ENCODE data around the gene CRTC3.
A peak's percentile ranks its signal among the peaks of the same experiment; 100 is the strongest.

Gene CRTC3

DNA sequence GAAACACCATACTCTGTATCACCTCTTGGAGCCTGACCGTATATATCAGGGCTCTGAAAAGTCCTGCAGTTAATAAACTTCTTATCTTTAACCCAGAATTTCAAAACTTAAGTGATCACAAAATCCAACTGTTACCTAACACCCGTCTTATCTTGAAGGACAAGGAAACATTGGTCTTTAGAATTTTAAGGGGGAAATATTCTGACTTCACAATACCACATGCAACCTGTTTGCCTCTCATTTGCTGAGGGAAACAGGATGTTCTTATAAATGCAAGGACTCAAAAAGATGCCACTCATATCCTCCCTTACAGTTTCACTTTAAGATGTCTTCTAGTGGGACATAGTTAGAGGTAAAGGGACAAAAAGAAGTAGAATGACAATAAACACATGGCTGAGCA lies 67.9 kb downstream of the CRTC3 start:
- DNase-seq: no peak

DNA sequence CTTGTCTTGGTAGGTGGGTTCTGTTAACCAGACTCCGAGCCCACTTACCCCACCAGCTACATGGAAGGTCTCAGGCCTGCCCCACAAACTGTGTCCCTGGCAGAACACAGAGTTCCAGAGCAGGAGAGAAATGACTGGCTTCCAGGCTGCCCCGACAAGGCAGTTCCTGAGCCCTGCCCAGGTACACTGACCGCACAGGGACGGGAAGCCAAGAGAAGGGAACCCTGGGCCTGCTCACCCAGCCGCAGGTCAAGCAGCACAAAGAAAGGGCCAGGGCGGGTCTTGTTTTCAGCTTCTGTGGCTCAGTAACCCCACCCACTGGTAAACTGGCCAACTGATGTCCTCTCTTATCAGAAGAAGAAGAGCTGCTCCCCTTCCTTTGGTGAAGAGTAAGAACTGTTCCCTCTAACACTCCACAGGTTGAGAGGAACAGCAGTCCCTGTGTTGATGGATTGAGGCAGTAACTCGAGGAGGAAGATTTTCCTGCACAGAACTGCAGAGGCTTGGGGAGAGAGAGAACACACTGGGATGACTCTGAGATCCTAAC lies 68.4 kb downstream of the CRTC3 start:
- peak; percentile 33 for DNase-seq

DNA sequence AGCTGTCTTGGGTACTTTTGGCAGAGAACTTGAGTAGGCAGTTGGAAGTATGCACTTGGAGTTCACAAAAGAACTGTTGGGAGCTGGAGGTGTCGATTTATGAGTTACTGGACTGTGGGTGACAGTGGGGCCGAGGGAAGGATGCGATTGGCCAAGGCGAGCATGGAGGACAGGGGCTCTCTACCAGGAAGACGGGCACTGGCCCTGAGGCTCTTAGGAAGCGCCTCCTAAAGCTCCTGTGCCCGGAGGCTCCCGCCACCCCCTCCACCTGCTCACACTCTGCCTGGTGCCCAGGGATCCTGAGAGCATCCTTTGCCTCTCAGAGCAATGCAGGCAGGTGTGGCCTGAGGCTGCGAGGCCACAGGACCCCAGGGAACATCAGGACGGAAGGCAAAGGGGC lies 69.0 kb downstream of the CRTC3 start:
- DNase-seq: no peak

DNA sequence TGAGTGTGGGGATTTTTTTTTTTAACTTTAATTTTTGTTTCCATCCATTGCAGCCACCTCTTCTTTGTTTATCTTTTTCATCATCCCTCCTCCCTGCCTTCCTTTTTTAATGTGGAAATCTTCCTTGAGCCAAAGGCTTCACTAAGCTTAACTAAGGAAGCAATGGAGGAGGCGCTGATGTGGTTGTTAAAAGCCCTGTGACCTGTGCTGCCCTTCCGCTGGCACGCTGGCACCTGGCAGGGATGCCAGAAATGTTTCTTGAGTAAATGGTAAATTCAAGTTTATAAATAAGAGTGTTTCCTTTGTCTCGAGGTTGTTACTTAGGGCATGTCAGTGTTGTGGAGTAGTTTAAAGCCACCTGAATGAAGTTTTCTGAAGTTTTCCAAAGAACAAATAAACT lies 69.4 kb downstream of the CRTC3 start:
- DNase-seq: no peak

DNA sequence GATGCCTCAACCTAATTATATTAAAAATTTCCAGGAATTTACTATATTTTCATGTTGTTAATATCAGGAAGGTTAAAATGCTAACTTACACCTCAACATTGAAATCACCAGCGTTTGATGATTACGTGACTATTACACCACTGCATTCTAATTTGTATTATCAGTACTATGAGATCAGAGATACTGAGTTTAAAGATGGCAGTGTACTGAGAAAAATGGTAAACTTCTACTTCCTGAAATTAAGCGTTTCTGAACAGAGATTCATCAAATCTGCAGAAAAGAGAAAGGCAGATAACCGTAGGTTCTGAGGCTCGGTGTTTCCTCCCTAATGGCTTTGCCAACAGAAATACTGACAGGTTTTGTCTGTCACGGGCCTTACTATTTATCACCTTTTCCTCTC lies 69.9 kb downstream of the CRTC3 start:
- no peak for DNase-seq

DNA sequence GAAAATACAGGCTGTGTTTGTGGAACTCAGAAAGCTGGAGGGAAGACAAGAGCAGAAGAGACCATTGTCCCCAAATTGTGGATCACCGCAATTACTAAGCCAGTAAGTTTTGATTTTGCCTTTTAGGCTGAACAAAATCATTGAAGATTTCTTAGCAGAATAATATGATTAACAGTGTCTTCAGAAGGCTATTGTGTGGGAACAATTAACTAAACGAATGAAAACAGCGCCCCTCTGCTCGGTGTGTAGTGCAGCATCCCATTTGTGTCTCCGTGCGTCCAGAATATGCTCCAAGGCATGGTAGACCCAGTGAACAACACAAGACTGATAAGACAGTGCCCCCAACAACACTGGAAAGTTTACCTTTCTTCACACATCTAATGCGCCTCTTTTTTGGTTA lies 71.2 kb downstream of the CRTC3 start:
- no peak for DNase-seq

DNA sequence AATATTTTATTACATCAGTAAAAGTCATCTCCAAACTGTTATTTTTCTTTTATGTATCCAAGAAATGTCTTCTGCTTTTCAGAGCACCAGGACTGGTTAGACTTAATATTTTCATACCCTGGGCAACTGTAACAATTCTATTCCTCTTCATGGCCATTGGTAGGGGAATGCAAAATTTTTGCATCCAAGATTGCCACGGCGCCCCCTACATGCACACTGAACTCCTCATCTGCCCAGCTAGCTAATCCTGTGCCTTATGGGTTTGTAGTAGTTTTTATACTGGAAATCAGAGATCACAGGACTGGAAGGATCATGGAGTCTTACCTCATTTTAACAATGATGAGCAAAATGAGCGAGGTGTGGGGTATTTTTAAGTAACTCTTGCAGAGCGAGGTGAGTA lies 74.2 kb downstream of the CRTC3 start:
- no peak for DNase-seq

DNA sequence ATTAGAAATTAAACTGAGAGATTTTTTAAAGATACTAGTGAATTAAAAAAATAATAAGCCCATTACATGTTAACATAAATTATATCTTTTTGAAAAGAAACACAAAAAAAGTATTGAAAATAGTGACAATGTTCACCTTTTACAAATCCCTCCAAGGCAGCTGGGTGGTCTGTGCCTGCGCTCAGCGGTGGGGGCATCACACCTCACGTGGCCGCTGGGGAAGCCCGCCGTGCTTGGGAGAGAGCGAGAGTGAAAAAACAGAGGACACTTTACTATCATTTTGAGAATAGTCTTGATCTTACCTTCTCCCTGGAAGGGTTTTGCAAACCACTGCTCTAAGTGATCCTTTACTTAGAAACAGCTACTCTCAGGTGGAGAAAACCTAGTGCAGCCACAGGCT lies 76.9 kb downstream of the CRTC3 start:
- DNase-seq: no peak

DNA sequence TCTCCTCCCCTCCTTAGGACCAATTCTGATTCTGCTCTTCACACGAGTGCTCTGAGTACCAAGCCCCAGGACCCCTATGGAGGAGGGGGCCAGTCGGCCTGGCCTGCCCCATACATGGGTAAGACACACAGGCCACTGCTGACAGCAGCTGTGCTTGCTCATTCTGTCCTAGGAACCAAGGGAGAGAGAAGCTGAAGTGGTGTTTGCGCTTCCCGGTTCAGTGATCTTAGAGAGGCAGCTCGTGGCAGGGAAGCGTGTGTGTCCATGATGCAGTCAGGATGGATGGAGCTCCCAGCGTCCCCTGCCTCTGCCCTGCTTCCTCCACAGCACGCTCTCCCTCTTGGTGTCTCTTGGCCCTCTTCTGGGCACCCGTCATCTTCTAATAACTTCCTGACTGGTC lies 77.6 kb downstream of the CRTC3 start:
- DNase-seq: no peak

DNA sequence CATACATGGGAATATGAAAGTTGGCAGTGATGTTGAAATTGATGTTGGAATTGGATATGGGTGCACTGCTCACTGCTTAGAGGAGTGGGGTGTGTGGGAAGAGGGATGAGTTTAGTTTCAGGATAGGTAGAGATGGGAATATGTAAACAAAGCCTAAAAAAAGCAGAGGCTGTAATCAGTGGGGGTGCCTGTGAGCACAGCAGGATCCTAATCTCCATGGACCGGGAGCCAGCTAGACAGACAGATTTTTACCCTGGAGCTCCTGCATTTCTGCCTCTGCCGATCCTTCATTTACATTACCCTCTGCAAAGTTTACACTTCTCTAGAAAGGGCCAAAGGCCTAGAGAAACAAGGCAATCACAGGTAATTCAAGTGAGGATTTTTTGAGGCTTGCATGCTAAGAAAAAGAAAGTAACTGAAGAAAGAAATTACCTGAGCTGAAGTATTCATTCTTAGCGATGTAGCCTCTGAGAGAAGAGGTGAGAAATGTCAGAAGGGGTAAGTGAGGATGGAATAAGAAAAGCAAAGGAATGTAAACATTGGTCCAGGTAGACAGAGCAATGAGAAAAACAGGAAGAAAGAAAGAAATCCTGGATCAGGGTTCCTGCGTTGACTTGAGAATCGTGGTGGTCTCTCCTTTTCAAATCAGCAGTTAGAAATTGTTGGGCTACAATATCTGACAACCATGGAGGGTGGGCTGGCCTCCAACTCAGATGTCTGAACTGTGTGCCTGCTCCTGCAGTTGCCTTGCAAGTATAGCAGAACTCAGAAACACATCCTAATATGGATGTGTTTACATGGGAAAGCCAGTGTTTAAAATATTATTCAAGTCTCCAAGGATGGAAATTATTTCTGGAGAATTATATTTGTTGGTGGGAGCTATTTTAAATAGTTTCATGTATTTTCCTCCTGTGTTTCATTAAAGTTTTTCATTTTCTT lies 79.8 kb downstream of the CRTC3 start:
- peak; percentile 47 for DNase-seq

DNA sequence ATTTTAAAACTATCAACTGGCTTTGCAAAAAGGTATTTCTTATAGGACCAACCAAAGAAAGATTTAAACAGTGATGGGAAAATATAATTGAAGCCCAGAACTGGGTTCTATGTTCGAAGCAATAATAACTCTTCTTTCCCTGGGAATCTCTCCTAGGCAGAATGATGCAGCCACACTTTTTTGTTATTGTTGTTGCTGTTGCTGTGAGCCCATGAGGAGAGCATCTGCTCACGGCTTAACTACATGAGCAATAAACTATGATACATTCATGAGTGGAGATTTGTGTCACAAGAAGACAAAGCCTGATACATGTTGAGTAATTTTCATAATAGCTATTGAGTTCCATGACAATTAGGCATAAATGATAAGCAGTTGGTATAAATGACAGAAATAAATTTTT lies 80.5 kb downstream of the CRTC3 start:
- no peak for DNase-seq

DNA sequence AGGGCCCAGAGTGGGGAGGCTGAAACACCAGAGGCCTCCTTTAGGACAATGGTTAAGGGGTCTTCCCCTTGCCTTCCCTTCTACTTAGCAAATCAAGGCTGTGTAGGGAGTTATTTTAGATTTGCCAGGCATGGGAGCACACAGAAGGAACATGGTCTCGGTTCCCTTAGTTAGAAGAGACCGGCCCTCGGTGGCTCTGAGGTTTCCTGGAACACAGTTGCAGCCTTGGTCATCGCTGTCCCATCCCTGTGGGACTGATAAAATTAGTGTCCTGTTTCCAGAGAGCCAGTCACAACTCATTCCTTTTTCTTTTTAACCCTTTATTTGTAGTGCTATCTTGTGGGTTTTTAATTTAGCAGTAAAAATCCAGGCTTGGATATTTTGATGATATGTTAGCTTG lies 81.4 kb downstream of the CRTC3 start:
- no peak for DNase-seq

DNA sequence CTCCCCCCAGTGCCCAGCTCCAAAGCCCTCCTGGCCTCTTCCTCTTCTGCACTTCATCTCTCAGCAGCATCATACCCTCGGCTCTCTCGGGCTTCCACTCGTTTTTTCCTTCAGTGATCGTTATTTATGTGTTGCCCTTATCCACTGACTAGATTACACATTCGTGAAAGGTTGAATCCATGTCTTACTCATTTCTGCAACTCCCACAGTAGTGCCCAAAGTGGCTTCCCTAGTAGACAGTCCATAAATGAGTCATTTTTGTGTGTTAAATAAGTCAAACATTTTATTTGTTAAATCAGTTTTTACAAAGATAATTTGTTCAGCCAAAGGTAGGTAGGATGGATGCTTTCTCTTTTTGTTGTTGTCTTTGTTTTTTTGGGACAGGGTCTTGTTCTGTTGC lies 87.4 kb downstream of the CRTC3 start:
- no peak for DNase-seq

DNA sequence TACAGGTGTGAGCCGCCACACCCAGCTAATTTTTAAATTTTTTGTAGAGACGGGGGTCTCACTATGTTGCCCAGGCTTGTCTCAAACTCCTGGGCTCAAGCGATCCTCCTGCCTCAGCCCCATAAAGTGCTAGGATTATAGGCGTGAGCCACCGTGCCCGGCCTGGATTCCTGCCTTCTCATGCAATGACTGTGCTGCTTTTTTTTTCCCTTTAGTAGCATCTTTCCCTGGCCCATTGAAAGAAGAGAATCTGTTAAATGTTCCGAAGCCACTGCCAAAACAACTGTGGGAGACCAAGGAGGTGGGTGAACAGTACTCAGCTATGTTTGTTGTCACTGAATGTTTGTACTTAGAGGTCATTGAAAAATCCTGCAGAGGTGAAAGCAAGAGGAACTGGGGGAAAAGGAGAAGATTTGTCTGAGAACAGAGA lies 88.0 kb downstream of the CRTC3 start:
- DNase-seq: no peak

DNA sequence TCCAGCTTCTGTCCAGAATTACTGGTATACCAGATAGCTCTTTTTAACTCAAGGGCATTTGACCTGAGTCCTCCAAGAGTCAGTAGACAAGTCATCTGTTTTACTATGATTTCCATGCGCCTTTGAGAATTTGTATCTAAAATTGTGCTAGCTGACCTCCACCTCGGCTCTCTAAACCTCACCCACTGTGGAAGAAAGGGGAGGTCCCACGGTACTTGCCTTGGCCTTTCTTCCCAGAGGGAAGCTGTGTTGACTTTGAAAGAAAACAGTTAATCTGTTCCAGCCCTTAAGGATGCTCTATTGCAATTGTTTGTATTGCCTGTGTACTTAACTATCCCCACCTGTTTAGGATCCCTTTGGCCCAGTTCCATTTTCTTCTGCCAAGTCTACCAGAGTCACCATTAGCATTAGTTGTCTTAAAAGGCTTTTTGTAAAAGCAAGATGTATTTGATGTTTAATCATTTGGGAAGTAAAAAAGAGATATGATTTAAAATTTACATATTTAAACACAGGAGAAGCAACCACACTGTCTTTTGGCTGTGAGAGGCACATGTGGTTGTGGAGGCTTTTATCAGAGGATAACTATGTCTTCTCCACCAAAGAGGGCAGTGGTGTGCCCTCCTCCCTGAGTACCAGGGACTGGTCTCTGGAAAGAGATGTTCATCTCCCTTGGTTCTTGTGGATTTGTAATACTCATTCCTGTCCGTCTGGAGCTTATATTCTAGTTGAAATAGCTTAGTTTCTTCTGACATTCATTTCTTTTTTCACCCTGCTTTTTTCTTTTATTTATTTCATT lies 88.8 kb downstream of the CRTC3 start:
- DNase-seq: no peak

DNA sequence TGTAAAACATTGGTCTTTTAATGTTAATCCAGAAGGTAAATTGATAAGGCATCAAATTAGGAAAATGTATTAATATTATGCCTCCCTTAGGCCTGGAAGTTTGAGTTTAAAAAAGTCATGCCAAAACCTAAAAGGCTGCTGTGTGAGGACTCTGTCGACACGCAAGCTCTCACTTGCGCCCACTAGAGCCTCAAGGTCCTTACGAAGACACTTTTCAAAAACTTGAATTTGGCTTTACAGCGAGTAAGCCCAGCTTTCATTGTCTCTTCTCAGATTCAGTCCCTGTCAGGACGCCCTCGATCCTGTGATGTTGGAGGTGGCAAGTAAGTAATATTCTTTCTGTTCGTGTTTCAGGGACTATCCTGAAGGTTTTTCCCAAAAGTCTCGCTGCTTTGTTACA lies 89.7 kb downstream of the CRTC3 start:
- no peak for DNase-seq

DNA sequence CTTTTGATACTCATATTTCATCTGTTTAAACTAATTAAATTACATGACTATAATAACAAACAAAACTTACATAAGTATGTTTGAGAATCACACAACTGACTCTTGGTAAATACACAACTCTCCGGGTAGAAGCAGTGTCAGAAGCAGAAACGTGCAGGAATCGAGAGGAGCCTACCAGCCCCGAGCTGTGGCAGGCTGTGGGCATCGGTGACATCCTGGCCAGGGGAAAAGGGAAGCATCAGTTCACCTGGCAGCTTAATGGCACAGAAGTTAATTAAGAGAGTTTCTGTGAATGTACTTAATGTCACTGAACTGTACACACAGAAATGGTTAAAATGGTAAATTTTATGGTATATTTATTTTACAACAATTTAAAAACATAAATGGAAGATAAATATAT lies 90.2 kb downstream of the CRTC3 start:
- no peak for DNase-seq

DNA sequence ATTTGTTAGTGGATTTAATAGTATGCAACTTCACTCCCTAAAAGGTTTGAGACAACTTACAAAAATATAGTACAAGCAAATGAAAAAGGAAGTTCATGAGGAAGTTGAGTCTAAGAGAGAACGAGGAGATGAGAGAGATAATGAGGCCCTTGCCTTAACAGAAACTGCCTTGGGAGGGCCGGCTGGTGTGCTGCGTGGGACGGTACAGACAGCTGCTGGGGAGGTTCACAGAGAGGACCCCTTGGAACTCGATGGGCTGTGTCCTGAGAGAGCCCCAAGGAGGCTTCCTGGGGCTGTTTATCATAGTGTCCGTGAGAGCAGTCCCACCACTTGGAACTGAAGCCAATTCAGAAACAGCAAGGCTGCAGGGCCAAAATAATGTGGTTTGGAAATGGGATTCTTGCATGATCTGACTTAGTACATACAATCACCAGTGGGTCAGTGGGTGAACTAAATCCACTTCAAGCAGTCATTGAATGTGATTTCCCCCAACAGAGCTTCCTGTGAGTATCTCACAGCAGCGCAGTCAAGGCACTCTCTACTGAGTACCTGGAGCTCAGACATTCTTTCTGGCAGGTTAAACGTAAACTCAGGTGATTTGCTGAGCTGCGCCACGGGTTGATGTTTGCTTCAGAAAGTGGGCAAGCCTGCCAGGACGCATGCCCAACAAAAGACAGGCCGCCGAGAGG lies 90.8 kb downstream of the CRTC3 start:
- no peak for DNase-seq

DNA sequence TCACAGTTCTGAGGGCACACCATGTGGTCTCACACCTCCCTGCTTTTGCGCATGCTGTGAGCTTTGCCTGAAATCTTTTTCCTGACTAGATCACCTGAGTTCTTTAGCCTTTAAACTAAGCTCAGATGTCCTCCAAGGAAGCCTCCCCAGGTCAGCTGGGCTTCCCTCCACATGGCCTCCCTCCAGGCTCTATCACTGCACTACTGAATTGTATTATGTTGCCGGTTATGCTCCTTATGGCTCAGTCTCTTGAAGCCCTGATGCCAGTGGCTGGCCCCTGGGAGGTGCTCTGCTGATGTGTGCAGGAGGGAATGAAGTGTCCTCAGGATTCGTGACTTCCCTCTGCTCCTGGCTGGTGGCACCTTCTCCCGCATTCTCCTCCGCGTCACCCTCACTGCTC lies 94.1 kb downstream of the CRTC3 start:
- DNase-seq: no peak

DNA sequence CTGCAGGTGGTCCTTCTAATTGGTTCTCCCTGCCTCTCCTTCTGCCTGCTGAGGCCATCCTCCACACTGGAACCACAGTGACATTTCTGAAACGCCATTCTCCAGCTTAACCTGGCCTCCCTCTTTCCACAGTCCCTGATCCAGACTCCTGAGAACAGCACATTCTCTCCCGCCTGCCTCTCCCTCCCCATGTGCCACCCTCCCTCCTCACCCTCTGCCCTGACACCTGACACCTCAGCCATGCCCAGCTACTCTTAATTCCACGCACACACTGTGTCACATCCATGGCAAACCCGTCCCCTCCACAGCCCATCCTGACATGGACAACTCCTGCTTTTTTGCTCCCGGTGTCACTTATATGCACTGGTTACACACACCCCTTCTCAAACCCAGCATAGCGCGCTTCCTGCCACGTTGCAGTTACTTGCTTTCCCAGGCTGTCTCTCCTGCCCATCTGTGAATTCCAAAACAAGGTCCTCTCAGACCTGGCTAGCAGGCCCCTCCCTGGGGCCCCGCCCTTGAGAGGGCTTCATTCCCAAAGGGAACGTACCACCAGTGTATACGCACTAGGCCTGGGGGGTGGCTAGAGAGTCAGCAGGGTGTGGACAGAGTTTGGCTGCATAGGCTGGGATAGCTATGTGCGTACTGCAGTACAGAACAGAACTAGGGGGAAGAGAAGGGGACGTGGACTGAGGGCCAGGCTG lies 94.7 kb downstream of the CRTC3 start:
- DNase-seq: peak; percentile 39

DNA sequence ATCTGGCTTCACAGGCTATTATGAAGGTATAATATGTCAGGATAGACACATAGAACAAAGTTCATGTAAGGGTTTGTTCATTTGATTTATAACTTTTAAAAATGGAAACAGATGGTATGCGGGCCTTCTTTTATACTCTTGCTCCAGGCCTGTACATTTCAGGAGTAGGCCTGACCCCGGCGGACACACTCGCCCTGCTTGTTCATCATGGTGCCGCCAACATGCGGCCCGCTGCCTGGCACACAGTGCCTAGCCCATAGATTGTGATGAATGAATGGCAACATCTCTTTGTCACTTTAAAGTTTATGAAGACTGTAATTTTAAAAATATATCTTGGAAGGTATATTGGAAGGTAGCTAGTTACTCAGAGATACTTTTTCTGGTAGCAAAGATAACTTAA lies 95.3 kb downstream of the CRTC3 start:
- no peak for DNase-seq

DNA sequence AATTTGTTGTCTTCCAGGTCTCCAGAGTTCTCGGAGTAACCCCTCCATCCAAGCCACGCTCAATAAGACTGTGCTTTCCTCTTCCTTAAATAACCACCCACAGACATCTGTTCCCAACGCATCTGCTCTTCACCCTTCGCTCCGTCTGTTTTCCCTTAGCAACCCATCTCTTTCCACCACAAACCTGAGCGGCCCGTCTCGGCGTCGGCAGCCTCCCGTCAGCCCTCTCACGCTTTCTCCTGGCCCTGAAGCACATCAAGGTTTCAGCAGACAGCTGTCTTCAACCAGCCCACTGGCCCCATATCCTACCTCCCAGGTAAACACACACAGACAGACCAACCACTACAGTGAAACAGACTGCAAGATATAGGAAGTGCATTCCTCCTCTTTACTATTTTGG lies 99.5 kb downstream of the CRTC3 start:
- DNase-seq: no peak

DNA sequence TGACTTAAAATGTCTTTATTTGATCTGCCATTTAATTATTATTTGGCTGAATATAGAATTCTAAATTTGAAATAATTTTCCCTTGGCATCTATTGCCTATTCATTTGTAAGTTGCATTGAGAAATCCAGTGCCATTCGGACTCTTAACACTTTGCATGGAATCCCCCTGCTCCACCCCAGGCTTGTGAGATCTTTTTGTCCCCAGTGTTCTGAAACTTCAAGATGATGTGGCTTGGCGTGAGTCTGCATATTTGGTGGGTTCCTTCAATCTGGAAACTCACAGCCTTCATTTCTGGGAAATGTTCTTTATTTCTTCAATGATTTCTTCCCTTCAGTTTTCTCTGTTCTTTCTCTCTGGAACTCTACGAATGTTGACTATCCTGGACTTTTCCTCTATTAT lies 103.6 kb downstream of the CRTC3 start:
- no peak for DNase-seq

Data from femur (tissue), 1 donor.